Fibroblast of skin of left biceps (primary cell): ENCODE results near the gene WBP2.
"Not testable (repeated sequence)": the region's sequence is repeated elsewhere in the genome, so short reads cannot be mapped to it uniquely, and the experiment has no call there.

Experiments used
- DNase-seq, 2 experiments: peaks; one replicate each; pipeline ENCODE4 v3.0.0-alpha.2; 2013; ENCODE audit warnings: low read depth in 2 of 2

Gene WBP2

GRCh38 chr17:75814021-75814395, 41.1 kb downstream of the WBP2 start:
- DNase-seq, result no peak

GRCh38 chr17:75813081-75814020, 41.8 kb downstream of the WBP2 start:
- DNase-seq, result no peak

GRCh38 chr17:75812096-75813013, 42.8 kb downstream of the WBP2 start:
- DNase-seq, result no peak

DNA sequence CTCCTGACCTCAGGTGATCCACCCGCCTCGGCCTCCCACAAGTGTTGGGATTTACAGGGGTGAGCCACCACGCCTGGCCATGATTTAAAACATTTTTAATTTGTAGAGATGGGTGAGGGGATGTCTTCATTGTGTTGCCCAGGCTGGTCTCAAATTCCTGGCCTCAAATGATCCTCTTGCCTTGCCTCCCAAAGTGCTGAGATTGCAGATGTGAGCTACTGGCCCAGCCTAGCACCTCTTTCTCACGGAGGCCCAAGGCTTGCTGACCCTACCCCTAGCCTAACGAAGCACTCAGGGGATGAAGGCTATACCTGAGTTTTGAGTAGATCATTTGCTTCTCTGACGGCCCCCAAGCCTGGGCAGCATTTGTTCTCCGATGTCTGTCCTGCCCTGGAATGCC, 44.0 kb downstream of the WBP2 start:
- no peak for DNase-seq

GRCh38 chr17:75810756-75811155, 44.4 kb downstream of the WBP2 start:
- DNase-seq, result not testable (repeated sequence)

GRCh38 chr17:75810216-75810615, 44.9 kb downstream of the WBP2 start:
- DNase-seq, result no peak

- DNase-seq, result no peak
Observed at GRCh38 chr17:75809631-75810111, 45.5 kb downstream of the WBP2 start.

DNA sequence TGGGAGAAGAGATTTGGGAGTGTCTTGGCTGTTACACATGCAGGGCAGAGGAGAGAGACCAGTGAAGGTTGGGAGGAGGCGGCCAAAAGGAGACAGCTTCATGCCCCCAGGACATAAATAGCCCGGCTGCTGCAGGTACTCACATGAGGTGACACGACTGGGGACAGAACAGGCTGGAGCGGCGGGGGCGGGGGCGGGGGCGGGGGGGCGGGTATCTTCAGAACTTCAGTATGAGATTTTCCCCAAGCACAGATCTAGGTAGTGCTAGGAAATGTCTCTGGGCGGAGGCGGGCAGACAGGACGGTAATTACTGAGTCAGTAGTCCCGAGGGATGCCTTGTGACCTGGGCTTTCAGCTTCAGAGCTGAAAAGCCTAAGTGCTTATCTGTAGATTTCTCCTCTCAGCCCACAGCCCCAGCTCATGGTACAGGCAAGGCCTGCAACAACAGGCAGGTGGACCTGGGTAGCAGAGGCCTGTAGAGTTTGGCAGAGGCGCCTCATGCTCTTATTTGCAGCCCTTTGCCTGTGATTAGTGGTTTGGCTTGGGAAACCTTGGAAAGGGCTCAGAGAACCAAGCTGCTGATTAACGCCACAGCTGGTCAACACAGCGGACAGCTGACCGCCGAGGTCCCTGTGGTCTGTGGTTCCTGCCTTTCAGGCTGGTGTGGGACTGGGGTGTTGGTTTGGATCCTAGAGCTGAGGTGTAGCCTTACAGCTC, 46.1 kb downstream of the WBP2 start:
- no peak for DNase-seq

GRCh38 chr17:75808549-75808904, 46.6 kb downstream of the WBP2 start:
- no peak for DNase-seq

DNA sequence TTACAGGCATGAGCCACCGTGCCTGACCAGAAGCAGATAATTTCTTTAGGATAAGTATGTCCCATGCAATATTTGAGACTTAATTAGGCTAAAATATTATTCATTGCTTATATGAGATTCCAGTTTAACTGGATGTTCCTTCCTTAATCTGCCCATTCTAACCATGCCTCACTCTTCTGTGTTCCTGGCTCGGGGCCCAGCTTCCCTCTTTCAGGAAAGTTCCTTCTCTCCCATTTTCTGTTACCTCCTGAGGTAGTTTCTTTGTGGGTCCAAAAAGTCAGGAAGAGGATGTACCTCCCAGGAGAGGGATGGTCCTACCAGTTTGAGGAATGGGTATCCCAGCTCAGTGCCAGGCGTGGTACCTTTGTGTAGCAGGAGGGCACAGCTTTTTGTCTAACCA, 47.3 kb downstream of the WBP2 start:
- DNase-seq, result no peak

DNA sequence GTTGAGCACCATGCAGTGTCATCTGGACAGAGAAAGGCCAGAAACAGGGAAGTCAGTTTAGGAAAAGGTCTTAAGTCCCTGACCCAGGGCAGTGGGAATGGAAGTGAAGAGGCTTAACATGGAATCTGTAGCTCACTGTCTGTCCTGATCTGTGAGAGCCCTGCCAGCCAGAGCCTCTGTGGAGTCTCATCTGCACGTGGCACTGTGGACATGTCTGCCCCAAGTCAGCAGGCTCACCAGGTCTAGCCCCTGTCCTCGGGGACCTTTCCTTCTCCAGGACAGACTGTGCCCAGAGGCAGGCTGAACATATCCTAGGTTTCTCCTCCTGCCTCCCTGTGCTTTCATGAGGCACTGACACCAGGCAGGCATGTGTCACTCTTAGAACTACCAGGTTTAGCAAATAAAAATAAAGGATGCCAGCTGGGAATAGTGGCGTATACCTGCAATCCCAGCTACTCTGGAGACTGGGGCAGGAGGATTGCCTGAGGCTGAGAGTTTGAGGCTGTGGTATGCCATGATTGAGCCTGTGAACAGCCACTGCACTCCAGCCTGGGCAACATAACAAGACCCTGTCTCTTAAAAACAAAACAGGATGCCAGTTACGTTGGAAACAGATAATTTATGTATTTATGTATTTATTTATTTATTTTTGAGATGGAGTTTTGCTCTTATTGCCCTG, 48.2 kb downstream of the WBP2 start:
- no peak for DNase-seq

DNA sequence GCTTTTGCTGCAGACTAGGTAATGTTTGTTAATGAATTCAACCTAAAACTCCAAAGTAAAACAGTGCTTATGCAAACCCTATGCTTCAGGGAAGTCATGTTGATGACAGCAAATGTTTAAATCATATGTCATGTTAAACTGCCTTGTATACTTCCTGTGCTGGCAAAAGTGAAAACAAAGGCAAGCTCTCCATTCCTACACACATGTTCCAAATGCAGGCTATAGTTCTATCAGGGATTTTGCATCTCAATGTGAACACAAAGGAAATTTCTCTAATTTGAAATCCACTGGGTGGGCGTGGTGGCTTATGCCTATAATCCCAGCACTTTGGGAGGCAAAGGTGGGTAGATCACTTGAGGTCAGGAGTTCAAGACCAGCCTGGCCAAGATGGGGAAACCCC, 51.3 kb downstream of the WBP2 start:
- no peak for DNase-seq

GRCh38 chr17:75799402-75799801, 55.7 kb downstream of the WBP2 start:
- DNase-seq, result no peak

GRCh38 chr17:75795820-75796607, 59.1 kb downstream of the WBP2 start:
- DNase-seq, result no peak
